ENCODE results near the gene ATP2B1.

GRCh38 chr12:89697296-89697695, 11.3 kb downstream of the ATP2B1 start:
- TF ChIP-seq EZH2 (IDR thresholded peaks at IDR 0.05; ENCODE audit: insufficient read depth, low read length) (no peak), CTCF (IDR thresholded peaks at IDR 0.05; ENCODE audit: insufficient read depth, low read depth, low read length) (no peak)
